OCI-LY3 (cell line): ENCODE measurements around the gene XRCC3.

Source experiments
- H2AFZ ChIP-seq: fragments of 200-600, 300-600 bp; shearing (Covaris generic); 2 replicates; pipeline ENCODE4 v1.6.0; 2014; ENCODE audit warnings: antibody characterized with exemption, low read depth, low read length
- H3K27ac ChIP-seq: fragments of 200-600, 300-600 bp; sonication (generic); 2 replicates; pipeline ENCODE4 v1.5.1; 2014; ENCODE audit warnings: mild to moderate bottlenecking, low read length, moderate library complexity, mixed read lengths
- H3K27me3 ChIP-seq: fragments of 200-600, 300-600 bp; sonication (generic); 2 replicates; pipeline ENCODE4 v1.6.1; 2014; ENCODE audit warnings: low read depth, low read length, mixed read lengths
- H3K36me3 ChIP-seq: fragments of 200-600, 300-600 bp; sonication (generic); replicated peaks from 2 replicates; pipeline ENCODE3; 2014; ENCODE audit warnings: low read depth, low read length, mixed read lengths
- H3K4me1 ChIP-seq: fragments of 300-600, 200-600 bp; sonication (generic); 2 replicates; pipeline ENCODE4 v1.6.1; 2014; ENCODE audit warnings: low read length, mixed read lengths
- H3K4me2 ChIP-seq: fragments of 200-600, 300-600 bp; sonication (generic); 2 replicates; pipeline ENCODE4 v1.6.1; 2014; ENCODE audit warnings: low read length, mixed read lengths
- H3K4me3 ChIP-seq: fragments of 300-600, 200-600 bp; sonication (generic); 2 replicates; pipeline ENCODE4 v1.5.1; 2014; ENCODE audit warnings: antibody characterized with exemption, mild to moderate bottlenecking, low read length, moderate library complexity
- H3K79me2 ChIP-seq: fragments of 300-600, 200-600 bp; shearing (Covaris generic); 2 replicates; pipeline ENCODE4 v1.6.1; 2014; ENCODE audit warnings: mild to moderate bottlenecking, low read length, mixed read lengths
- H3K9ac ChIP-seq: fragments of 300-600, 200-600 bp; shearing (Covaris generic); 2 replicates; pipeline ENCODE4 v1.6.0; 2014; ENCODE audit warnings: mild to moderate bottlenecking, low read length, moderate library complexity
- H3K9me3 ChIP-seq: fragments of 200-600, 300-600 bp; shearing (Covaris generic); 2 replicates; pipeline ENCODE4 v1.6.1; 2014; ENCODE audit warnings: low read length, mixed read lengths; ENCODE audit not compliant: insufficient read depth
- H4K20me1 ChIP-seq: fragments of 200-600, 300-600 bp; sonication (generic); 2 replicates; pipeline ENCODE4 v1.6.1; 2016; ENCODE audit warnings: low read length, mixed read lengths; ENCODE audit not compliant: insufficient read depth
- EZH2phosphoT487 ChIP-seq: fragments of 200-600 bp; shearing (Covaris generic); IDR thresholded peaks from 2 replicates; pipeline ENCODE4 v1.6.1; 2018; ENCODE audit warnings: antibody characterized with exemption, mixed run types, low read depth
- TF ChIP-seq, protein P1 (sequence below): fragments of 200-600, 300-600 bp; sonication (generic); IDR thresholded peaks from 2 replicates; pipeline ENCODE4 v1.5.1; 2014; ENCODE audit warnings: antibody characterized with exemption, low read length, low read depth

Gene XRCC3

GRCh38 chr14:103699901-103700752, 15.1 kb downstream of the XRCC3 start:
- TF ChIP-seq EZH2phosphoT487, result no peak
- TF ChIP-seq, protein P1, sequence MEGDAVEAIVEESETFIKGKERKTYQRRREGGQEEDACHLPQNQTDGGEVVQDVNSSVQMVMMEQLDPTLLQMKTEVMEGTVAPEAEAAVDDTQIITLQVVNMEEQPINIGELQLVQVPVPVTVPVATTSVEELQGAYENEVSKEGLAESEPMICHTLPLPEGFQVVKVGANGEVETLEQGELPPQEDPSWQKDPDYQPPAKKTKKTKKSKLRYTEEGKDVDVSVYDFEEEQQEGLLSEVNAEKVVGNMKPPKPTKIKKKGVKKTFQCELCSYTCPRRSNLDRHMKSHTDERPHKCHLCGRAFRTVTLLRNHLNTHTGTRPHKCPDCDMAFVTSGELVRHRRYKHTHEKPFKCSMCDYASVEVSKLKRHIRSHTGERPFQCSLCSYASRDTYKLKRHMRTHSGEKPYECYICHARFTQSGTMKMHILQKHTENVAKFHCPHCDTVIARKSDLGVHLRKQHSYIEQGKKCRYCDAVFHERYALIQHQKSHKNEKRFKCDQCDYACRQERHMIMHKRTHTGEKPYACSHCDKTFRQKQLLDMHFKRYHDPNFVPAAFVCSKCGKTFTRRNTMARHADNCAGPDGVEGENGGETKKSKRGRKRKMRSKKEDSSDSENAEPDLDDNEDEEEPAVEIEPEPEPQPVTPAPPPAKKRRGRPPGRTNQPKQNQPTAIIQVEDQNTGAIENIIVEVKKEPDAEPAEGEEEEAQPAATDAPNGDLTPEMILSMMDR, result no peak
- no peaks in the 10 kb centered on the region for H3K9me3 ChIP-seq
- no peak overlapping the region for H2AFZ ChIP-seq
- peaks cover 24% of the 10 kb centered on the region for H3K4me1 ChIP-seq
- H3K4me2 ChIP-seq, result no peak overlapping the region
- H3K36me3 ChIP-seq, result peaks cover 44% of the 10 kb centered on the region
- H3K4me3 ChIP-seq, result no peak overlapping the region
- no peak overlapping the region for H3K27ac ChIP-seq
- H3K27me3 ChIP-seq, result no peaks in the 10 kb centered on the region
- no peak overlapping the region for H3K9ac ChIP-seq
- peaks cover 30% of the 10 kb centered on the region for H4K20me1 ChIP-seq
- H3K79me2 ChIP-seq, result no peaks in the 10 kb centered on the region; the same call in 1 of the 2 replicates

- H2AFZ ChIP-seq, result no peak overlapping the region
- TF ChIP-seq EZH2phosphoT487, result no peak
- TF ChIP-seq, protein P1, result no peak
- no peaks in the 10 kb centered on the region for H3K9me3 ChIP-seq
- H3K4me1 ChIP-seq, result peaks cover 24% of the 10 kb centered on the region
- peaks cover 30% of the 10 kb centered on the region for H4K20me1 ChIP-seq
- H3K27me3 ChIP-seq, result no peaks in the 10 kb centered on the region
- no peak overlapping the region for H3K9ac ChIP-seq
- peaks cover 43% of the 10 kb centered on the region for H3K36me3 ChIP-seq
- no peak overlapping the region for H3K27ac ChIP-seq
- H3K79me2 ChIP-seq, result no peaks in the 10 kb centered on the region; the same call in 1 of the 2 replicates
- no peak overlapping the region for H3K4me2 ChIP-seq
- H3K4me3 ChIP-seq, result no peak overlapping the region
Observed at GRCh38 chr14:103699261-103699661, 16.0 kb downstream of the XRCC3 start.

DNA sequence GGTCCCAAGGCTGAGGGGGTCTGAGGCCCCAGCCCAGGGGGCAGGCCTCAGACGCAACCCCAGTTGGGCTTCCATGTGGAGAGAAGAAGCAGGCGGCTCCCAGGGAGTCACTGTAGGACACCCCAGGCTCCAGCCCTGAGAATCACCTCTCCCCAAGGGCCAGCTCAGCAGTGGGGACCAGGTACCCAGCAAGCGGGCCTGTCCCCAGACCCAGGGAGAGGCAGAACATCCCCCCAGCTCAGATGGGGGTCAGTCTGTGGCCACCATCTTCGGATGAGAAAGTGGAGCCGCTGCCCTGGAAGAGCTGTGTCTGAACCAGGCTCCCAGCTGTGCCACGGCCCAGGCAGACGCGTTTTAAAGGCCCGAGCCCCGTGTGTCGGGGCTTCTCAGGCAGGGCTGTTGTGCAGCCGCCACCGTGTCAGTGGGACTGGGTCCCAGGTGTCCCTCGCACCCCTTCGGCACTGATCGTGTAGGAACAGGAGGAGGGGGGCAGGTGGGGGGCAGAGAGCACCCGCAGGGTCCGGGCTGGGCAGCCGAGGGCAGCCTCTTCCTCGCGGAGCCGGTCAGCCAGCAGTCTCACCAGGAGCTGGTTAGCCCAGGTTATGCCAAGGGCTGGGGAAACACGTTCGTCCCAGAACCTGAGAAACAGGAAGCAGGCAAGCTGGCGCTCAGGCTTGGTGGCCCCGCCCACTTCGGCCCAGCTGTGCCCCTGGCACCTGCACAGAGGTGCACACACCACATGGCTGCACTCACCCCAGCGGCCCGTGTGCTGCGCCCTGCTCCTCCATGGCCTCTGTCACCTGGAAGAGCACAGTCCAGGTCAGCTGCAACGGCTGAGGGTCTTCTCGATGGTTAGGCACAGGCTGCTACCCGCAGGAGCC, 16.6 kb downstream of the XRCC3 start:
- Histone ChIP-seq H3K79me2 (no peaks in the 10 kb centered on the region; the same call in 1 of the 2 replicates), H3K27ac (no peak overlapping the region; the same call in 1 of the 2 replicates), H4K20me1 (peaks cover 30% of the 10 kb centered on the region), H2AFZ (no peak overlapping the region), H3K9me3 (no peaks in the 10 kb centered on the region), H3K27me3 (no peaks in the 10 kb centered on the region), H3K4me3 (no peak overlapping the region), H3K9ac (no peak overlapping the region), H3K4me1 (peaks cover 24% of the 10 kb centered on the region), H3K4me2 (no peak overlapping the region), H3K36me3 (peaks cover 44% of the 10 kb centered on the region)
- TF ChIP-seq EZH2phosphoT487, result no peak
- TF ChIP-seq, protein P1, result no peak
